ENCODE results near the gene FBXO17.

DNA sequence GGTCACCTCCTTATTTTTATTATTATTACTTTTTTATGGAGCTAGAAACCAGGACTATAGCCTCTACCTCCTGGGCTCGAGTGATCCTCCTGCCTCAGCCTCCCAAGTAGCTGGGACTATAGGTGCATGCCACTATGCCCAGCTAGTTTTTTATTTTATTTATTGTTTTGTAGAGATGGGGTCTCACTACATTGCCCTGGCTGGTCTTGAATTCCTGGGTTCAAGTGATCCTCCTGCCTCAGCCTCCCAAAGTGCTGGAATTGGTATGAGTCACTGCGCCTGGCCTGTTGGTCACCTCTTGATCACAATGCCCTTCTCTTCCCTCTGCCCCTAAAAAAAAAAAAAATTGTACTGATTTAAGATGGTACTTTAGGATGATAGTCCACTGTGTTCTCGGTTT is 24.4 kb downstream of the FBXO17 start:
- TF ChIP-seq CTCF (IDR thresholded peaks at IDR 0.05; ENCODE audit: low read length) = no peak
- TF ChIP-seq EZH2 (IDR thresholded peaks at IDR 0.05; ENCODE audit: borderline replicate concordance, low read length) = no peak

All from OCI-LY1 (cell line).